CD4-positive, alpha-beta T cell treated with Interleukin-6 for 4 hours (primary cell): ENCODE measurements around the gene RGL3.
"Not testable (repeated sequence)": the region's sequence is repeated elsewhere in the genome, so short reads cannot be mapped to it uniquely, and the experiment has no call there.

Experiments used
- DNase-seq: peaks from one replicate; pipeline ENCODE4 v3.0.0-alpha.2; 2020; ENCODE audit warnings: mixed read lengths

RGL3 gene

DNA sequence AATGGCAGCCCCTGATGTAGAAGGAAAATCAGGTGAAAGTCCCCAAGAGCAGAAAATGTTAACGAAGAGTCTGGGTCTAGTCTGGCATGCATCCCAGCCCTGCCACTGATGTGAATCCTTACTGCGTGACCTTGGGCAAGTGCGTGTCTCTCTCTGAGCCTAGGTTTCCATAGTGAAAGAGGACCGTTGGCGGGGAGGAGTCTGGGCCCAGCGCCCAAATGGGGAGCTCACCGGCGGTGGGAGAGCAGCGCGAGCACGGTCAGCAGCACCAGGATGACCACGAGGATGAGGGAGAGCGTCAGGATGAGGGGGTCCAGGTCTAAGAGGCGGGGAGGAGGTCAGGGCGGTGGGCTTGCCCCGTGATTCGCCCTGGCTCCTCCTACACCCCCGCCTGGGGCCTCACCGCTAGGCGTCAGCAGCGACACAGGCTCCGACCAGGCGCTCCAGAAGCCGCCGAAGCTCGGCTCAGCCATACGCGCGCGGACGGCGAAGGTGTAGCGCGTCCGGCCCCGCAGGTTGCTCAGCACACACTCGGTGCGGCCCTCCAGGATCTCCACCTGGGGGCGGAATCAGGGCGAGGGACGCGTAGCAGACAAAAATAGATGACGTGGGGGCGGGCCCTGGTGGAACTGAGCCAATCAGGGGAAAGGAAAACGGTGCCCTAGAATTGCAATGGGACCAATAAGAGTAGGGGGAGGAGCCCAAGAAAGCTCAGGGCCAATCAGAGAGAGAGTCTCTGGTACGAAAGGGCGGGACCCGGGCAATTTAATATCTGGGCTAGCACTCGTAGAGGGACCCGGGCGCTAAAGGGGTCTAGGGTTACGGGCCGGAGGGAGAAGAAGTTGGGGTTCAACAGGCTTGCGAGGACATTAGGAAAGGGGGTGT lies 38.2 kb downstream of the RGL3 start:
- DNase-seq, result peak; percentile 98

- no peak for DNase-seq
Measured at GRCh38 chr19:11379857-11380350, 39.2 kb downstream of the RGL3 start.

DNA sequence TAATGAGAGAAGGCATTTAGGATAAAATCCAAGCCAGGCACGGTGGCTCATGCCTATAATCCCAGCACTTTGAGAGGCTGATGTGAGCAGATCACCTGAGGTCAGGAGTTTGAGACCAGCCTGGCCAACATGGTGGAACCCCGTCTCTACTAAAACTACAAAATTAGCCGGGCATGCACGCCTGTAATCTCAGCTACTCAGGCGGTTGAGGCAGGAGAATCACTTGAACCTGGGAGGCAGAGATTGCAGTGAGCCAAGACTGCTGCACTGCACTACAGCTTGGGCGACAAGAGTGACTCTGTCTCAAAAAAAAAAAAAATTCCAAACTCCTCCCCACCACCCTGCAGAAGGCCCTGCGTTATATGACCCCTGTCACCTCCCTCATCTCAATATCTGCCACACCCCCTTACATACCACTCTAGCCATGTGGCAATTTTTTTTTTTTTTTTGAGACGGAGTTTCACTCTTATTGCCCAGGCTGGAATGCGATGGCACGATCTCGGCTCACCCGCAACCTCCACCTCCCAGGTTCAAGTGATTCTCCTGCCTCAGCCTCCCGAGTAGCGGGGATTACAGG lies 39.8 kb downstream of the RGL3 start:
- not testable (repeated sequence) for DNase-seq

- DNase-seq, result peak; percentile 19
Measured at GRCh38 chr19:11378319-11379189, 40.6 kb downstream of the RGL3 start.

- DNase-seq, result no peak
Measured at GRCh38 chr19:11377756-11378155, 41.4 kb downstream of the RGL3 start.

DNA sequence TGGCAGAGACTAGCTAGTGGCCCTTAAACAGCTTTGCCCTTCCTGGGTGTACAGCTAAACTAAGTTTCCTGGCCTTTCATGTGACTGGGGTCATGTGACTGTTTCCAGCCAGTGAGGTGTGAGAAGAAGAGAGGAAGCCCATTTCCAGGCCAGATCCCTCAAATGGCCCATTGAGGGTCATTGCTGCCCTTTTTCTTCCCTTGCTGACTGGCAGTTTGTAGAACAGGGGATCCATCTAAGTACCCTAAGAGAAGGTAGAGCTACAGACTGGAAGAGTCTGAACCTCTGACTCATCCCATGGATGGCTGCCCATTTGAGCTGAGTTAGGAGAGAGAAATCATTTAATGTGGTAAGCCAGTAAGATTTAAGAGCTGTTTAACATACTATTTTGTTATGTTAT lies 41.9 kb downstream of the RGL3 start:
- peak; percentile 43 for DNase-seq

DNA sequence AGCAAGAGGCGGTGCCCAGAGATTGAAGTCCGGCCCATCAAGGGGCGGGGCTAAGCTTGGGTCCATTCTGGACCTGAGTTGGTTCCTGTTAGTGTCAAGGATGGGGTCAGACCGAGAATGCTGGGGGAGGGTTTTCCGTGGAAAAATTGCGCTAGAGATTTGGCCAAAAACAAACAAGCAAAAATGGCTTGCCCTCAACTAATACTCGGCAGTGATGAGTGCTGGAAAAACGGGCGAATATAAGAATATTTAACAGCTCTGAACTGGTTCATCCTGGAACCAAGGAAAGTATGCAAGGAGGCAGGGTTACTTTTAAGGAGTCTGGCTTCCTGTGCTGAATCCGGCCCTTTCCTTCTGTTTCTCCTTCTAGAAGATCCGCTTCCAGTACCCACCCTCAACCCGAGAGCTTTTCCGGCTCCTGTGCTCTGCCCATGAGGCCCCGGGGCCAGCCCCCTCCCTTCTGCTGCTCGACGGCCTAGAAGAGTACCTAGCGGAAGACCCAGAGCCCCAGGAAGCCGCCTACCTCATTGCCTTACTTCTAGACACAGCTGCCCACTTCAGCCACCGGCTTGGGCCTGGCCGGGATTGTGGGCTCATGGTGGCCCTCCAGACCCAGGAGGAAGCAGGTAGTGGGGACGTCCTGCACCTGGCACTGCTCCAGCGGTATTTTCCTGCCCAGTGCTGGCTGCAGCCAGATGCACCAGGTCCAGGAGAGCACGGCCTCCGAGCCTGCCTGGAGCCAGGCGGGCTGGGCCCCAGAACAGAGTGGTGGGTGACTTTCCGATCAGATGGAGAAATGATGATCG lies 43.8 kb downstream of the RGL3 start:
- peak; percentile 85 for DNase-seq

DNA sequence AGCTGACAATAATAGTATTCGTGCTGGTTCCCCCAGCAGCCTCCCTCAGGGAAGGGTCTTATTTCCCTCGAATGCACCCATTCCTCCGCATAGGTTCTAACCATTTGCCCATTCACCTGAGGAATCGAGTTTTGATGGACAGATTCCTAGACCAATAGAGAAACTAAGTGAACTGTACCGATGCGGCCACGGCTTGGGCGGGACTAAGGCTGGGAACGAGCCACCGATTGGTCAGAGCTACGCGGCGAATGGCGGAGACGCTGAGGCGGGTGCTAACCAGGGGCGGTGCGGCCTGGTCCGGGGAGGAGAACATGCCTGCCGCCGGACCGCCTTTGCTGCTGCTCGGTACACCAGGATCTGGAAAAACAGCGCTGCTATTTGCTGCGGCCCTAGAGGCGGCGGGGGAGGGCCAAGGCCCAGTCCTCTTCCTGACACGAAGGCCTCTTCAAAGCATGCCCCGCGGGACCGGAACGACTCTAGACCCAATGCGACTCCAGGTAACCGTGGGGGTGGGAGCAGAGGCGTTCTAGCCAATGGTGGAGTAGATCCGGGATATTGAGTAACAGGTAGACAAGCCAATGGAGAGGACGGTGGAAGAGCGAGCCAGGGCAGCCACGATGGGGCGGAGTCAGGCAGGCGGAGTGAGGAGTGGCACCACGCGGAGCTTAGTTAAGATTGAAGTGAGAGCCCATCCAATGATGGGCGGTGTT lies 44.5 kb downstream of the RGL3 start, which contains the start of gene SWSAP1:
TSS of gene SWSAP1 (plus strand) at position 234 of the 710 bp plus-strand sequence. CDS start at position 249, 15 bp downstream.
- DNase-seq, result peak; percentile 98

DNA sequence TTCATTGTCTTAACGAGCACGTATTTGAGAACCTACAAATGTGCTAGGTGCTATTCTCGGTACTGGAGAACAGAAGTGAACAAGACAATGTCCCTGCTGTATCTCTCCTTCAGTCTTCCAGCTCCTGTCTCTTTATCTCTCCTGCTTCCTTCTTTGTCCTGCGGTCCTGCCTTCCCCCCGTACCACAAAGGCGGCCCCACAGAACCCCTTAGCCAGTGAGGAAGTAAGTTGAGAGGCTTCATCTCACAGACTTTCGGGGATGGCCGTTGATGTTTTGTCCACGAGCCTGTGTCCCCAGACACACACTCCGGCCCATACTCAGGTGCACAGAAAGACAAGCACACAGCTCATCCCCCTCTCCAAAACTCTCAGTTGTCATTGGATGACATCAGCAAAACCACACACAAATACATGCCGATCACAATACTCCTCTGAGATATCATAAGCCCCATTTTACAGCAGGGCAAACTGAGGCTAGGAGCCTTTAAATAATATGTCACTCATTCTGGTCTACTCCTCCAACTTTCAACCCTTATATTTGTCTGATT lies 45.2 kb downstream of the RGL3 start:
- DNase-seq, result no peak

DNA sequence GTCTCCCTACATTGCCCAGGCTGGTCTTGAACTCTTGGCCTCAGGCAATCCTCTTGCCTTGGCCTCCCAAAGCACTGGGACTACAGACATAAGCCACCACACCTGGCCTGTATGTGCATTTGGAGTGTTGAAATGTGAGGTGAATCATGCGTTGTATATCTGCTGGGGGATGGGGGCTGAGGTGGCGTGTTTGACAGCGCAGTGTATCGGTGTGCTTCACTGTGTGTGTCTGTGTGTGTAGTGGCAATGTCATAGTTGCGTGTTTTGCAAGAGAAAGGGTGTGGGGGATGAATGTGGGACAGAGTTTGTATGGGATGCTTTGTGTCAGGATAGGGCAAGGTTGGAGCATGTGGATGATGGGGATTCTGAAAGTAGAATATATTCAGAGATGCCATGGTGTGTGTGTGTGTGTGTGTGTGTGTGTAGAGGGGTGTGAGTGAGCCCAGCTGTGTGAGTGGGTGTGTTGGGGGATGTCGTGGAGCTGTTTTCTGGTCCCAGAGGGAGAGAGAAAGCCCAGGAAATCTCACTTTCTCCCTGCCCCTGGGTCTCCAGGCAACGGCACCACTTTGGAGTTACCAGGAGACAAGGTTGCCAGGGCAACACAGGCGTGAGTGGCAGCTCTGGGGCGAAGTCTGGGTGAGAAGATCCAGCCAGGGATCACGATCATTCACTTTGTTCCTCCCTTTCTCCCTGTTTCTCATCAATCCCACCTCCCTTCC lies 45.8 kb downstream of the RGL3 start:
- DNase-seq, result no peak

- DNase-seq, result no peak
Measured at GRCh38 chr19:11370744-11371143, 48.4 kb downstream of the RGL3 start.

DNA sequence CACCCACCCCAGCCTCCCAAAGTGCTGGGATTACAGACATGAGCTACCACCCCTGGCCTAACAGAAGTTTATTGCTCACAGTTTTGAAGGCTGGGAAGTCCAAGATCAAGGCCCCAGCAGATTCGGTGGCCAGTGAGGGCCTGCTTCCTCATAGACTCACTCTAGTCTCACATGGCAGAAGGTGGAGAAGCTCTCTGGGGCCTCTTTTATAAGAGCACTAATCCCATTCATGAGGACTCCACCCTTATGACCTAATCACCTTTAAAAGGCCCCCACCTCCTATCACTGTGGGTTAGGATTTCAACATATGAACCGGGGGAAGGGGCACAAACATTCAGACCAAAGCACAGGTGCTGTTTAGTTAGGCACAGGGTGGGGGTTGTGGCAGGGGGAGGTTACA lies 51.6 kb downstream of the RGL3 start:
- DNase-seq, result no peak

GRCh38 chr19:11365557-11366117 lies 53.5 kb downstream of the RGL3 start:
- DNase-seq, result no peak

DNA sequence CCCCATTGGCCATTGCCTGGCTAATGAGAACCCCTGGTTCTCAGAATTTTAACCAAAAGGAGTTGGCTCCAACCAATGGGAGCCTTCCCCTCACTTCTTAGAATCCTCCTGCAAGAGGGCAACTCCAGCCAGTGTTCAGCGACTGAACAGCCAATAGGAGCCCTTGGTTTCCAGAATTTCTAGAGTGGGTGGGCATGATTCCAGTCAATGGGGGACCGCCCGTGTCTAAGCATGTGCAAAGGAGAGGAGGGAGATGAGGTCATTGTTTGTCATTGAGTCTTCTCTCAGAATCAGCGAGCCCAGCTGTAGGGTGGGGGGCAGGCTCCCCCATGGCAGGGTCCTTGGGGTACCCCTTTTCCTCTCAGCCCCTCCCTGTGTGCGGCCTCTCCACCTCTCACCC lies 54.2 kb downstream of the RGL3 start:
- no peak for DNase-seq

GRCh38 chr19:11364296-11364904 lies 54.7 kb downstream of the RGL3 start:
- DNase-seq, result no peak

DNA sequence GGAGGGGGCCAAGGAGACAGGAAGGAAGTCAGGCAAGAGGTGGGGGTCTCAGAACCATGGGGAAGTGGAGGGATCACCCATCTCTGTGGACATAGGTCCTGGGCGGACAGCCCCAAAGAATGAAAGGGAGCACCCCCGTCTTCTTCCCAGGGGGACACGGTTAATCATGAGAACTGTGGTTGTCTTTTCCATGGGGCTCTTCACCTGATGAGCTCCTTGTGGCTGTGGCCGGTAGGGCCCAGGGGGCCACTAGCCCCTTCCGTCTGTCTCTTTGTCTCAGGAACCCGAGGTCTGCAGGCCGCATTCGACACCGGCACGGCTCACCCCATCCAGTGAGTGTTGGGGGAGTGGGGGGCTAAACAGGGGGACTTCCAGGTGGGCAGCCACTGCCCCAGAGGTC lies 55.2 kb downstream of the RGL3 start:
- DNase-seq, result no peak

GRCh38 chr19:11361771-11362731 lies 57.1 kb downstream of the RGL3 start:
- no peak for DNase-seq

DNA sequence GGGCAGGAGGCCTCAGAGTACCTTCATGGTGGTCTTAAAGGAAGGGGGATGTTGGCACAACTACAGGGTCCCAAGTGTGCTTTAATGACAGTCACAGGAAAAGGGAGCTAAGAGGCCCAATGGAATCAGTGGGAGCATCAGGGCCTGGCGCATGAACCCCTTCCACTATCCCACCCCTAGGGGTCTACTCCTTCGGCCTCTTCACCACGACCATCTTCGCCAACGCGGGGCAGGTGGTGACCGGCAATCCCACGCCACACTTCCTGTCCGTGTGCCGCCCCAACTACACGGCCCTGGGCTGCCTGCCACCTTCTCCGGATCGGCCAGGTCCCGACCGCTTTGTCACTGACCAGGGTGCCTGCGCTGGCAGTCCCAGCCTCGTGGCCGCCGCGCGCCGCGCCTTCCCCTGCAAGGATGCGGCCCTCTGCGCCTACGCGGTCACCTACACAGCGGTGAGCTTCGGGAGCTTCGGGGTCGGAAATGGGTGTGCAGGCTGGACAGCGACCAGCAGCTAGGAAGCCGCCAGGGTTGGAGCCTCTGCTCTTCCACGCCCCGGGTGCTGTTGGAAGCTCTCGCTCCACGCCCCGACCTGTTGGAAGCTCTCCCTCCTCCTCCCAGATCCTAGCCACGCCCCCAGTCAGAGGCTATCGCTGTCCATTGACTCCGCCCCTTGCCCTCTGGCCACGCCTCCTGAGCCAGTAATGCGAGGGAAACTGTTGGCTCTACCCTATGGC lies 57.9 kb downstream of the RGL3 start:
- no peak for DNase-seq
